ENCODE data around the gene KIF21A. TPM values are rescaled to one million over a fixed set of nuclear protein-coding genes. Genes with fewer than 3 reads are reported as not detected.

The KIF21A gene
- total RNA-seq, 1 experiment from 2014 or later: 3.3 TPM

- TF ChIP-seq EZH2 (IDR thresholded peaks at IDR 0.05; ENCODE audit: borderline replicate concordance, low read depth, low read length, poor library complexity, severe bottlenecking) (no peak), CTCF (conservative IDR thresholded peaks at IDR 0.05; ENCODE audit: low read depth, low read length) (no peak)
- no peaks in the 10 kb centered on the region for H3K9me3 ChIP-seq (ENCODE audit: low read depth, low read length, poor library complexity, severe bottlenecking)
- no peak overlapping the region for H3K4me3 ChIP-seq (ENCODE audit: low read depth, low read length, poor library complexity, severe bottlenecking)
- ChIA-PET POLR2A (ENCODE audit: low non-redundant PET) (no interaction called here), CTCF (no interaction called here)
- no peaks in the 10 kb centered on the region for H3K27me3 ChIP-seq (replicated peaks; ENCODE audit: insufficient read depth, low read depth, low read length, poor library complexity)
- no peak for DNase-seq (ENCODE audit: low spot score)
- H3K36me3 ChIP-seq (ENCODE audit: insufficient read depth, low read length, poor library complexity, severe bottlenecking): no peaks in the 10 kb centered on the region
- intact Hi-C loops (cut with micrococcal nuclease; ENCODE audit: unreplicated experiment): loop anchor here (10.0 kb wide), 1 partner anchor 223 kb away; no protein-coding TSS in a partner anchor
- no peak overlapping the region for H3K27ac ChIP-seq (ENCODE audit: low read depth, low read length, poor library complexity, severe bottlenecking)
- no TSS peak for BruUV-seq (replicated peaks)
- H3K4me1 ChIP-seq (ENCODE audit: insufficient read depth, low read length, poor library complexity, severe bottlenecking): no peaks in the 10 kb centered on the region
Observed at GRCh38 chr12:39287817-39288216, 155.1 kb downstream of the KIF21A start.

- TF ChIP-seq CTCF (conservative IDR thresholded peaks at IDR 0.05; ENCODE audit: low read depth, low read length) (no peak), EZH2 (IDR thresholded peaks at IDR 0.05; ENCODE audit: borderline replicate concordance, low read depth, low read length, poor library complexity, severe bottlenecking) (no peak)
- POLR2A ChIA-PET (ENCODE audit: low non-redundant PET): no interaction called here
- Histone ChIP-seq H3K27me3 (replicated peaks; ENCODE audit: insufficient read depth, low read depth, low read length, poor library complexity) (no peaks in the 10 kb centered on the region), H3K9me3 (ENCODE audit: low read depth, low read length, poor library complexity, severe bottlenecking) (no peaks in the 10 kb centered on the region), H3K27ac (ENCODE audit: low read depth, low read length, poor library complexity, severe bottlenecking) (no peak overlapping the region), H3K4me3 (ENCODE audit: low read depth, low read length, poor library complexity, severe bottlenecking) (no peak overlapping the region), H3K36me3 (ENCODE audit: insufficient read depth, low read length, poor library complexity, severe bottlenecking) (no peaks in the 10 kb centered on the region), H3K4me1 (ENCODE audit: insufficient read depth, low read length, poor library complexity, severe bottlenecking) (no peaks in the 10 kb centered on the region)
- DNase-seq (ENCODE audit: low spot score): no peak
- BruUV-seq (replicated peaks): no TSS peak
- CTCF ChIA-PET: no interaction called here
- intact Hi-C loops (cut with micrococcal nuclease; ENCODE audit: unreplicated experiment): loop anchor here (10.0 kb wide), 1 partner anchor 223 kb away; no protein-coding TSS in a partner anchor
Observed at GRCh38 chr12:39287409-39287808, 155.5 kb downstream of the KIF21A start.

GRCh38 chr12:39278426-39278825 is 164.5 kb downstream of the KIF21A start:
- ChIA-PET CTCF (no interaction called here), POLR2A (ENCODE audit: low non-redundant PET) (no interaction called here)
- no peaks in the 10 kb centered on the region for H3K36me3 ChIP-seq (ENCODE audit: insufficient read depth, low read length, poor library complexity, severe bottlenecking)
- H3K9me3 ChIP-seq (ENCODE audit: low read depth, low read length, poor library complexity, severe bottlenecking): no peaks in the 10 kb centered on the region
- H3K27me3 ChIP-seq (replicated peaks; ENCODE audit: insufficient read depth, low read depth, low read length, poor library complexity): no peaks in the 10 kb centered on the region
- H3K27ac ChIP-seq (ENCODE audit: low read depth, low read length, poor library complexity, severe bottlenecking): no peak overlapping the region
- intact Hi-C loops (cut with micrococcal nuclease; ENCODE audit: unreplicated experiment): no loop called here
- DNase-seq (ENCODE audit: low spot score): no peak
- BruUV-seq (replicated peaks): no TSS peak
- TF ChIP-seq EZH2 (IDR thresholded peaks at IDR 0.05; ENCODE audit: borderline replicate concordance, low read depth, low read length, poor library complexity, severe bottlenecking) (no peak), CTCF (conservative IDR thresholded peaks at IDR 0.05; ENCODE audit: low read depth, low read length) (no peak)
- H3K4me3 ChIP-seq (ENCODE audit: low read depth, low read length, poor library complexity, severe bottlenecking): no peak overlapping the region
- no peaks in the 10 kb centered on the region for H3K4me1 ChIP-seq (ENCODE audit: insufficient read depth, low read length, poor library complexity, severe bottlenecking)
